Thyroid gland (tissue), 4 donors: ENCODE data around the gene RFX7. TPM values are rescaled to one million over a fixed set of nuclear protein-coding genes. Genes with fewer than 3 reads are reported as not detected.
"Not testable (repeated sequence)": the region's sequence is repeated elsewhere in the genome, so short reads cannot be mapped to it uniquely, and the experiment has no call there.

Experiments
- DNase-seq, 2 donors: peaks; one replicate each; pipeline ENCODE4 v3.0.0-alpha.2; 2019
- H3K27ac ChIP-seq, 3 donors: fragments of 200-600 bp; sonication (generic); 1 replicate in 2 of 3; 2 replicates in 1 of 3; pipeline ENCODE4 v1.5.1; 2016 to 2019; ENCODE audit warnings: mild to moderate bottlenecking in 1 of 3, moderate library complexity in 1 of 3
- H3K27me3 ChIP-seq: fragments of 200-600 bp; sonication (generic); one replicate; pipeline ENCODE4 v1.5.1; 2019
- H3K36me3 ChIP-seq, 2 donors: fragments of 200-600 bp; sonication (generic); one replicate each; pipeline ENCODE4 v1.5.1; 2016 to 2019
- H3K4me1 ChIP-seq, 2 donors: fragments of 200-600 bp; sonication (generic); one replicate each; pipeline ENCODE4 v1.5.1; 2017 to 2019
- H3K4me3 ChIP-seq, 3 donors: fragments of 200-600 bp; sonication (generic); replicated peaks in 1 of 3; 1 replicate in 2 of 3; 2 replicates in 1 of 3; pipeline ENCODE4 v1.5.1; 2016; ENCODE audit warnings: mild to moderate bottlenecking in 1 of 3
- H3K9me3 ChIP-seq: fragments of 200-600 bp; sonication (generic); one replicate; pipeline ENCODE4 v1.5.1; 2017
- CTCF ChIP-seq, 6 experiments: fragments of 200-600 bp in 3 of 6; fragments of 450-650 bp in 3 of 6; sonication (generic) in 3 of 6; IDR thresholded peaks; one replicate each; pipeline ENCODE4 v1.5.1; 2016 to 2019; ENCODE audit warnings: antibody characterized with exemption in 6 of 6, mild to moderate bottlenecking in 2 of 6, inconsistent platforms in 1 of 6, moderate library complexity in 1 of 6
- POLR2A ChIP-seq, 2 donors: fragments of 450-650 bp; IDR thresholded peaks; one replicate each; pipeline ENCODE4 v1.6.1; 2017; ENCODE audit warnings: antibody characterized with exemption in 2 of 2, mild to moderate bottlenecking in 2 of 2, moderate library complexity in 1 of 2
- WGBS, 2 donors: methylation state at CpG; one replicate each; pipeline ENCODE4 v1.1.5; 2017; 5-methylcytosine and 5-hydroxymethylcytosine counted together
- intact Hi-C: fragments of 100-400 bp; cut with DNase I; formaldehyde crosslinking; loops from one replicate; pipeline ENCODE4 v1.15.1; 2023
- total RNA-seq, 4 donors: library from RNA; depleted of rRNA; stranded (reverse); fragments of >200 nt; gene quantifications; one replicate each; pipeline ENCODE4 v1.2.3, GENCODE V29; 2016

RFX7 gene
- total RNA-seq, 4 donors from 2014 or later: 9.7 to 12.6 (median 11.4) TPM

DNA sequence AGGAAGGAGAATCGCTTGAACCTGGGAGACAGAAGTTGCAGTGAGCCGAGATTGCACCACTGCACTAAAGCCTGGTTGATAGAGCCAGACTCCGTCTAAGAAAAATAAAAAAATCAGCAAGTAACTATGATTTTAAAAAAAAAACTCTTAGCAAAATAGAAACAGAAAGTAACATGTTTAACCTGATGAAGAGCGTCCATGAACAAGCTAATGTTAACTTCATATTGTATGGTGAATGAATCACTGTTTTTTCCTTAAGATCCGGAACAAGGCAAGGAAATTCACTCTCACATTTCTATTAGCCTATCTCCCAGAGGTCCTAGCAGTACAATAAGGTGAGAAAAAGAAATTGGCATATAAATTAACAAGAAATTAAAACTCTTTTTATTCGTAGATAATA is 69.0 kb downstream of the RFX7 start:
- H3K4me1 ChIP-seq: peaks cover 0 to 4% of the 10 kb centered on the region in 2 donors
- no peak overlapping the region for H3K4me3 ChIP-seq
- TF ChIP-seq POLR2A (IDR thresholded peaks at IDR 0.05): no peak
- TF ChIP-seq CTCF (IDR thresholded peaks at IDR 0.05): no peak
- H3K27me3 ChIP-seq: no peaks in the 10 kb centered on the region
- H3K36me3 ChIP-seq: no peaks in the 10 kb centered on the region
- intact Hi-C loops: no loop called here
- WGBS, 2 donors: 85 to 92% methylated on average over 6 of the region's 6 CpGs
- no peak for DNase-seq
- H3K9me3 ChIP-seq: no peaks in the 10 kb centered on the region
- no peak overlapping the region for H3K27ac ChIP-seq

- TF ChIP-seq POLR2A (IDR thresholded peaks at IDR 0.05) (no peak), CTCF (IDR thresholded peaks at IDR 0.05) (no peak)
- Histone ChIP-seq H3K4me1 (no peaks in the 10 kb centered on the region), H3K36me3 (no peaks in the 10 kb centered on the region), H3K9me3 (no peaks in the 10 kb centered on the region), H3K27me3 (no peaks in the 10 kb centered on the region), H3K27ac (no peak overlapping the region), H3K4me3 (no peak overlapping the region)
- DNase-seq: no peak
- intact Hi-C loops: no loop called here
- WGBS, 2 donors: 93 to 97% methylated on average over 2 of the region's 2 CpGs
These were observed 75.3 kb downstream of the RFX7 start for GRCh38 chr15:56168394-56168793.

GRCh38 chr15:56165234-56165633 is 78.4 kb downstream of the RFX7 start:
- Histone ChIP-seq H3K4me1 (peaks cover 6 to 12% of the 10 kb centered on the region in 2 donors), H3K9me3 (no peaks in the 10 kb centered on the region), H3K27me3 (no peaks in the 10 kb centered on the region), H3K36me3 (no peaks in the 10 kb centered on the region), H3K27ac (no peak overlapping the region), H3K4me3 (no peak overlapping the region)
- DNase-seq: no peak
- WGBS, 2 donors: 96% methylated on average over 2 of the region's 2 CpGs
- intact Hi-C loops: no loop called here
- TF ChIP-seq POLR2A (IDR thresholded peaks at IDR 0.05): no peak
- no peak for TF ChIP-seq CTCF (IDR thresholded peaks at IDR 0.05)

DNA sequence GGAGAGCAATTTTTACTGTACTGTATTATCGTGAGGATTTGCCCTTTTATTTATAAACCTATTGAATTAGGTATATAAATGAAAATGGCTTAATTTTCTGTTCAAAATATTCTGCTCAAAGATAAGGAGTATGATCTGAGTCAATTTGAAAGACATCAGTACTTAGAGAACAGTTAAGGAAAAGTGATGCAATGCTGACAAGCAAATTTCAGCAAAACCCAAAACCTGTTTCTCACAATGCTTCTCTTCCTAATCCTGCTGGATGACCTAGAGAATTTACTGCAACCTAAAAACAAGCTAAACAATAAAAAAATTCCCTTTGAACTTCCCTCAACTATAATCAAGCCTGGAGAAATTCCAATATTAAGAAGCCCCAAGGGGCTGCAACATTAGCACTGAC is 82.7 kb downstream of the RFX7 start:
- no peaks in the 10 kb centered on the region for H3K36me3 ChIP-seq
- no peaks in the 10 kb centered on the region for H3K27me3 ChIP-seq
- H3K4me1 ChIP-seq: peaks cover 17 to 30% of the 10 kb centered on the region in 2 donors
- no peak for TF ChIP-seq POLR2A (IDR thresholded peaks at IDR 0.05)
- TF ChIP-seq CTCF (IDR thresholded peaks at IDR 0.05): no peak
- no peak overlapping the region for H3K4me3 ChIP-seq
- H3K27ac ChIP-seq: no peak overlapping the region
- intact Hi-C loops: no loop called here
- no peak for DNase-seq
- WGBS, 2 donors: 63% methylated on average over 1 of the region's 1 CpG
- no peaks in the 10 kb centered on the region for H3K9me3 ChIP-seq

DNA sequence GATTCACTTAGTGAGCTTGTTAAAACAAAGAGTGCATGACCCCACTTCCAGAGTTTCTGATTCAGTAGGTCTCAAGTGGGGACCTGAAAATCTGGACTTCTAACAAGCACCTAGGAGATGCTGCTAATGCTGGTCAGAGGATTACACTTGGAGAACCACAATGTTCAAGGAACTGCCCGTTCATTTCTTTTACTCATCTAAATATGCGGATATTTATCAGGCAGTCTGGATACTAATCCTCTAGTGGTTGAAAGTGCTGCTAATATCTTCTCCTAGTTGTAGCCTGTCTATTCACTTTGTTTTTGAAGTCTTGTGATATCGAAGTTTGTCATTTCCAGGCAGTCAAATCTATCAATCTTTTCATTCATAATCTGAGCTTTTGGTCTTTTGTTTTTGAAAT is 86.8 kb downstream of the RFX7 start:
- intact Hi-C loops: no loop called here
- TF ChIP-seq POLR2A (IDR thresholded peaks at IDR 0.05): no peak
- no peak for TF ChIP-seq CTCF (IDR thresholded peaks at IDR 0.05)
- no peak overlapping the region for H3K27ac ChIP-seq
- H3K4me3 ChIP-seq: no peak overlapping the region
- DNase-seq: peak; percentile 20
- no peaks in the 10 kb centered on the region for H3K9me3 ChIP-seq
- 48 to 72% methylated on average over 3 of the region's 3 CpGs for WGBS, 2 donors
- H3K27me3 ChIP-seq: no peaks in the 10 kb centered on the region
- no peaks in the 10 kb centered on the region for H3K36me3 ChIP-seq
- H3K4me1 ChIP-seq: peaks cover 17 to 23% of the 10 kb centered on the region in 2 donors

- H3K27ac ChIP-seq, H3K27me3 ChIP-seq, H3K4me3 ChIP-seq, DNase-seq, H3K9me3 ChIP-seq, H3K36me3 ChIP-seq, intact Hi-C loops: not testable (repeated sequence)
- peaks cover 11 to 21% of the 10 kb centered on the region in 2 donors for H3K4me1 ChIP-seq
- WGBS, 2 donors: 95 to 97% methylated on average over 10 of the region's 10 CpGs
These were observed 88.4 kb downstream of the RFX7 start for GRCh38 chr15:56155278-56155677.

DNA sequence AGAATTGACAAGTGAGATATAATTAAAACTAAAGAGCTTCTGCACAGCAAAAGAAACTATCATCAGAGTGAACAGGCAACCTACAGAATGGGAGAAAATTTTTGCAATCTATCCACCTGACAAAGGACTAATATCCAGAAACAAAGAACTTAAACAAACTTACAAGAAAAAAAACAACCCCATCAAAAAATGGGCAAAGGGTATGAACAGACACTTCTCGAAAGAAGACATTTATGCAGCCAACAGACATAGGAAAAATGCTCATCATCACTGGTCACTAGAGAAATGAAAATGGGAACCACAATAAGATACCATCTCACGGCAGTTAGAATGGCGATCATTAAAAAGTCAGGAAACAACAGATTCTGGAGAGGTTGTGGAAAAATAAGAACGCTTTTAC is 88.9 kb downstream of the RFX7 start:
- H3K27me3 ChIP-seq, H3K27ac ChIP-seq, H3K36me3 ChIP-seq, DNase-seq, intact Hi-C loops, H3K4me3 ChIP-seq, H3K9me3 ChIP-seq: not testable (repeated sequence)
- 97 to 99% methylated on average over 4 of the region's 4 CpGs for WGBS, 2 donors
- H3K4me1 ChIP-seq: peaks cover 6 to 15% of the 10 kb centered on the region in 2 donors
